ENCODE data around the gene SMIM44. TPM values are rescaled to one million over a fixed set of nuclear protein-coding genes. Genes with fewer than 3 reads are reported as not detected.

The SMIM44 gene
- total RNA-seq, 1 donor: not detected

GRCh38 chr19:3478409-3479176 lies 4.6 kb downstream of the SMIM44 start:
- peak in 2 of 3 donors; percentile 48 to 61 for DNase-seq (ENCODE audit: low read depth in 2 of 3, low spot score in 2 of 3)

- DNase-seq (ENCODE audit: low read depth in 2 of 3, low spot score in 2 of 3): no peak
Measured at GRCh38 chr19:3477951-3478350, 5.3 kb downstream of the SMIM44 start.

DNA sequence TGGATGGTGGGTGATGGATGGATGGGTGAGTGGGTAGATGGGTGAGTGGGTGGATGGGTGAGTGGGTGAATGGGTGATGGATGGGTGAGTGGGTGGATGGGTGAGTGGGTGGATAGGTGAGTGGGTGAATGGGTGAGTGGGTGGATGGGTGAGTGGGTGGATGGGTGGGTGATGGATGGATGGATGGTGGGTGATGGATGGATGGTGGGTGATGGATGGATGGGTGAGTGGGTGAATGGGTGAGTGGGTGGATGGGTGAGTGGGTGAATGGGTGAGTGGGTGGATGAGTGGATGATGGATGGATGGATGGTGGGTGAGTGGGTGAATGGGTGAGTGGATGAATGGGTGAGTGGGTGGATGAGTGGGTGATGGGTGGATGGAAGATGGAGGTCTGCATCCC lies 5.7 kb downstream of the SMIM44 start:
- no peak for DNase-seq (ENCODE audit: low read depth in 2 of 3, low spot score in 2 of 3)

DNA sequence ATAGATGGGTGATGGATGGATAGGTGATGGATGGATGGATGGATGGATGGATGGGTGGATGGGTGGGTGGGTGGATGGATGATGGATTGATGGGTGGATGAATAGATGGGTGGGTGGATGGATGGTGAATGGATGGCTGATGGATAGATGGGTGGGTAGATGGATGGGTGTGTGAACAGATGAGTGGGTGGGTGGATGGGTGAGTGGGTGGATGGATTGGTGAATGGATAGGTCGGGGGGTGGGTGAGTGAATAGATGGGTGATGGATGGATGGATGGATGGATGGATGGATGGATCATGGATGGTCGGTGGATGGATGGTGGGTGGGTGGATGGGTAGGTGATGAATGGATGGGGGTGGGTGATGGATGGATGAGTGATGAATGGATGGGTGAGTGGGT lies 6.4 kb downstream of the SMIM44 start:
- DNase-seq (ENCODE audit: low read depth in 2 of 3, low spot score in 2 of 3): no peak

DNA sequence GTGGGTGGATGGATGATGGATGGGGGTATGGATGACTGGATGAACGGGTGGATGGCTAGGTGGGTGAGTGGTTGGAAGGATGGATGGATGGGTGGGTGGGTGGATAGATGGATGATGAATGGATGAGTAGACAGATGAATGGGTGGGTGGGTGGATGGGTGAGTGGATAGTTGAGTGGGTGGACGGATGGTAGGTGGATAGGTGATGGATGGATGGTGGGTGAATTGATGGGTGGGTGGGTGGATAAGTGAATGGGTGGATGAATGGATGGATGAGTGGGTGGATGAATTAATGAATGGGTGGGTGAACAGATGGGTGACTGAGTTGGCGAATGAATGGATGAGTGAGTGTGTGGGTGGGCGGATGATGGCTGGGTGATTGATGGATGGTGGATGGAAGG lies 7.8 kb downstream of the SMIM44 start:
- DNase-seq (ENCODE audit: low read depth in 2 of 3, low spot score in 2 of 3): no peak

DNA sequence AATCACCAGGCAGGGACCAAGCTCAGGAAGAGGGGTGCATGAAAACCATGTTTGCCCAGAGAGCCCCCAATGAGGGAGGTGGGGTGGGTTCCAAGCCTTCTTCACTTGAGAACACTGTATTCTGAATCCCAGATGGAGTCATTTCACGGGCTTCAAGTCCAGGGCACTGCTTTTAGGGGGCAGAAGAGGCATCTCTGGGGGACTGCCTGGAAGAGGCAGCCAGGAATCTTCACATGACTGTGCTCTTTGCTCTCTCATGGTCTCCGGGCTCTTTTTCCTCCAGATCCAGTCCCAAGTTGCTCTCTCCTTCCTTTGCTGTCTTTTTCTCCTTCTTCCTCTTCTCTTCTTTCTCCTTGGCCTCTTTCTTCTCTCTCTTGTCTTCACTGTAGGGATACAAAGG lies 8.6 kb downstream of the SMIM44 start:
- no peak for DNase-seq (ENCODE audit: low read depth in 2 of 3, low spot score in 2 of 3)

DNA sequence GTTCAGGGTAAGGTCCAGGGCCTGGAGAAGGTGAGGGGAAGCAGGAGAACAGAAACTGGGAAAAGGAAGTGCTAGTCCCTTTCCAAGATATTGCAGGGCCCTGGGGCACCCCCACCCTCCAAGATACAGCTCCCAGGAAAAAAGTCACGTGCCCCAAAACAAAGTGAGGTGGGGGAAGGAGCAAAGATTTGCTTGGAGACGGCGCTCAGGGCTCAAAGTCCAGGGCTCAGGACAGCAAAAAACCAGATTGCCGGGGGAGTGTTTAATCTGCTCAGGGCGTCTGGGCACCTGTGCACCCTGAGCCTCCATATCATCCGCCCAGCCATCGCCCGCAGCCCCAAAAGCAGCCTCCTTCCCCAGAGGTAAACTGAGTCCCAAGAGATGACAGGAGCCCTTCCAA lies 9.2 kb downstream of the SMIM44 start:
- DNase-seq (ENCODE audit: low read depth in 2 of 3, low spot score in 2 of 3): no peak

DNA sequence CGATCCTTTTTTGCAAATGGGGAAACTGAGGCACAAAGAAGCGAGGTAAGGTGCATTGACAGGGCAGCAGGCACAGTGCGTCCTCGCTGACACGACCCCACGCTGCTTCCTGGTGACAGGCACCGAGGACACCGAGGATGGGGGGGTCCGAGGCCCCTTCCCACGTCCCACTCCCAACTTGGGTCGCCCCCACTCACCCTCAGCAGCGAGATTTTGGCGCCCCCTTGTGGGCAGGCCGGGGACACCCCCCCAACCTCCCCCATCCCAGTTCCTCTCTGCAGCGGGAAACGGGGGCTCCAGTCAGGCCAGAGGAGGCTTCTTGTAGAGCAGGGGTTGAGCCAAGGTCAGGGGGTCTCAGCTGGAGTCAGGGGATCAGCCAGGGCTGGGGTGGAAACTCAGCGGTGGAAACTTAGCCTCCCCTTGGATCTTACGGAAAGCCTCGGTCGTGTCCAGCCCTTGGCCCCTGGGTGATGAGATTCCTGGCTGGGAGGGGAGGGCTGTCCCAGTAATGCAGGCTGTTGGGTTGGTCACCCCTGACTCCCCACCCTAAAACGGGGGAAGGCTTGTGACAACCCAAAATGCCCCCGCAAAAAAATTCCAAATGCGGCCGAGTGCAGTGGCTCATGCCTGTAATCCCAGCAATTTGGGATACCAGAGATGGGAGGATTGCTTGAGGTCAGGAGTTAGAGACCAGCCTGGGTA lies 11.1 kb downstream of the SMIM44 start:
- peak in 1 of 3 donors; percentile 43 for DNase-seq (ENCODE audit: low read depth in 2 of 3, low spot score in 2 of 3)

- no peak for DNase-seq (ENCODE audit: low read depth in 2 of 3, low spot score in 2 of 3)
Measured at GRCh38 chr19:3470500-3471128, 12.6 kb downstream of the SMIM44 start.

DNA sequence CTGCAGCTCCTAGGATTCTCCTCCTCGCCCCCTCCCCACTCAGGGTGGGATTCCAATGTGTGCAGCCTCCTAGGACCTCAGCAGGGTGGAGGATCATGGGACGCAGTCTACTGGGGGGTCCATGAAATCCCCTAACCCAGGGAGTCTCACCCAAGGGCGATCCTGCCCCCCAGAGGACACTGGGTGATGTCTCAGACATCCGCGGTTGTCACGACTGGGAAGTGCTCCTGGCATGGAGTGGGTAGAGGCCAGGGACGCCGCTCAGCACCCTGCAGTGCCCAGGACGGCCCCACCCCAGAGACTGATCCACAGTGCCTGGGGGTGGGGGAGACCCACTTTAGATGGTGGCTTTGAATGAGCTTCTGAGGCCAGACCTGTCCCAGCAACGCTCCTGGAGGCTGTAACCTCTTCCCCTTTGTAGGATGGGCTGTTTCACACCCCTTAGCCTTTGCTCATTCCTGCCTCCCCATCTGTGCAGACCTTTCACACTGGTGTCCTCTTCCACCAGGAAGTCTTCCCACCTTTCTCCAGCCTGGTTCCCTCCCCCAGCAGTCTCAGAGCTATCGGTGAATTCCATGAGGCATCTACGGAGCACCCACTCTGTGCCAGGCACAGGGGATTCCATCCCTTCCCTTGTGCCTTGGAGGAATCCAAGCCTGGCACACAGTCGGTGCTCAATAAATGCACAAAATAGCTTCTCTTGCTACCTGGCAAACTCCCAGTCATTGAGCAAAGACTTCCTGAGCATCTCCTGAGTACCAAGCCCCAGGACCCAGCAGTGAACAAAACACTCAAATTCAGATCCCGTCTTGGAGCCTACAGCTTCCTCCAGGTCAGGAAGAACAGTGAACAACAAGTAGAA lies 13.4 kb downstream of the SMIM44 start:
- DNase-seq (ENCODE audit: low read depth in 2 of 3, low spot score in 2 of 3): no peak

DNA sequence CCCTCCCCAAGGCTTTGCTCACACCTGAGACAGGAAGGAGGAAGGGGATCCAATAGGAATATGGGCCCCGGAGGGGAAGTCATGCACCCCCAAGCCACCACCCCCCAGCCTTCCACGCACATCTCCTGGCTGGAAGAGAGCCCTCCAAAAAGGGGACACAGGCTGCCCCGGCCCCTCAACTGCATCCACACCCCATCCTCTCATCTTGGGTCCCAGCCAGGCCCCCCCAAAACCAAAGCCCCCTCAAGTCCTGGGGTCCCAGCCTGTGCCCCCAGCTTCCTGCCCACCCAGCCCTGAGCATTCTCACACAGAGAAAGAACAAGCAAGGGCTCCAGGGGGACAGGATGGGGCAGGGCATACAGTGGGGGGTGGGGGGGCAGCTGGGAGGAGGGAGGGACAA lies 15.0 kb downstream of the SMIM44 start:
- DNase-seq (ENCODE audit: low read depth in 2 of 3, low spot score in 2 of 3): no peak

DNA sequence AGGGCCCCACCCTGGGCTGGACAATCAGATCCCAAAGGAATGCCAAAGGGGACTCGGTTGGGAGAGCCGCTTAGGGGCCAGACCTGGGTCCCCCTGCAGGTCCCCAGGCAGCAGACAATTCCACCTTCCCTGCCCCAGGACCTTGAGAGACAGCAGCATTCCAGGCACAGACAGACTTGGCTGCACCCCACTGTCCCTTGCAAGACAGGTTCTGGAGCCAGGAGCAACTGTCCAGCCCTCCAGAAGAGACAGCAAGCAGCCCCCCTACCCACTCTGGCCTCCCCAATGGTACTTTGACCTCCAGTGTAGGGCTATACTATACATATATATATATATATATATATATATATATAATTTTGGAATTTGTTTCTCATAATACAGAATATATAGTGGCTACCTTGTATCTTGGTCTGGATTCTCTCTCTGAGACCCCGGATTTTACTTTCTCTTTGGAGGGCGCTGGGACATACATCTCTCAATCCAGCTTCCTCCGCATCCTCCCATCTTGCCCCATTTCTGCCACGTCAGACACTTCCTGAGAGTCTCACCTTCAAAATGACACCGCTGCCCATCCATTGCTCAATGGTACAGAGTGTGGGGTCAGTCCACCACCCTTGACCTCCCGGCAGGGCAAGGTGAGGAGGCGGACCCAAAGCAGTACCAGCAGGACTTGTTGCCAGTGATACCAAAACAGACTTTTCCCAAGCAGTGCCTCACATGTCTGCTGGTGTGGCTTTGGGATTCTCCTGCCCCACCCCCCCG lies 15.6 kb downstream of the SMIM44 start:
- DNase-seq (ENCODE audit: low read depth in 2 of 3, low spot score in 2 of 3): peak in 1 of 3 donors; percentile 40

- DNase-seq (ENCODE audit: low read depth in 2 of 3, low spot score in 2 of 3): no peak
Measured at GRCh38 chr19:3466635-3467034, 16.6 kb downstream of the SMIM44 start.

GRCh38 chr19:3465552-3465951 lies 17.7 kb downstream of the SMIM44 start:
- no peak for DNase-seq (ENCODE audit: low read depth in 2 of 3, low spot score in 2 of 3)

DNA sequence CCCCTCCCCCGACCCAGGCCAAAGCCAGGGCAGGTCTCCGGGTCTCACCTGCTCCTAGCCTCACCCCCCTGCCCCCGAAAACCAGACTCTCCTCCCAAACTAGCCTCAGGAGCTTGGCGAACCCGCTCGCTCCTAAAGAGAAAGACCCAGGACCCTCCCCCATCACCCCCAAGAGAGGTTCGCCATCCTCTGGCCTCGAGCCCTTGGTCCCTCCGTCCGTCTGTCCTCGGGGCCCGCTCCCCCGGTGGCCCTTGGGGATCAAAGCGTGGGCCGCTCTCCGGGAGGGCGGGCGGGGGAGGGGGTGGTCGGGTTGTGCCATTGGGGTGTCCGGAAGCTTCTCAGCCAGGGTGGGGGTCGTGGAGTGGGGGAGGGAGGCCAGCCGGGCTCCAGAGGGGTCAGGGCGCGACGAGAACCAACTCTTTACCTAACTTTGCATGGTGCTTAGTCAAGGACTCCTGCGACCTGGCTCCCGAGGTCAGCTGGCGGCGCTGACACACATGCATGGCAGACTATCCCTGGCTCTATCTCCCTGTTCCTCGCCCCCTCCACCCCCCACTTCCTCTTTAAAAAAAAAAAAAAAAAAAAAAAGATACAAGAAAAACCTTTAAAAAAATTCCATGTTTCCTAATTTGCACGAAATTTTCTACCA lies 18.5 kb downstream of the SMIM44 start:
- no peak for DNase-seq (ENCODE audit: low read depth in 2 of 3, low spot score in 2 of 3)

- no peak for DNase-seq (ENCODE audit: low read depth in 2 of 3, low spot score in 2 of 3)
Measured at GRCh38 chr19:3463714-3464586, 19.3 kb downstream of the SMIM44 start.

DNA sequence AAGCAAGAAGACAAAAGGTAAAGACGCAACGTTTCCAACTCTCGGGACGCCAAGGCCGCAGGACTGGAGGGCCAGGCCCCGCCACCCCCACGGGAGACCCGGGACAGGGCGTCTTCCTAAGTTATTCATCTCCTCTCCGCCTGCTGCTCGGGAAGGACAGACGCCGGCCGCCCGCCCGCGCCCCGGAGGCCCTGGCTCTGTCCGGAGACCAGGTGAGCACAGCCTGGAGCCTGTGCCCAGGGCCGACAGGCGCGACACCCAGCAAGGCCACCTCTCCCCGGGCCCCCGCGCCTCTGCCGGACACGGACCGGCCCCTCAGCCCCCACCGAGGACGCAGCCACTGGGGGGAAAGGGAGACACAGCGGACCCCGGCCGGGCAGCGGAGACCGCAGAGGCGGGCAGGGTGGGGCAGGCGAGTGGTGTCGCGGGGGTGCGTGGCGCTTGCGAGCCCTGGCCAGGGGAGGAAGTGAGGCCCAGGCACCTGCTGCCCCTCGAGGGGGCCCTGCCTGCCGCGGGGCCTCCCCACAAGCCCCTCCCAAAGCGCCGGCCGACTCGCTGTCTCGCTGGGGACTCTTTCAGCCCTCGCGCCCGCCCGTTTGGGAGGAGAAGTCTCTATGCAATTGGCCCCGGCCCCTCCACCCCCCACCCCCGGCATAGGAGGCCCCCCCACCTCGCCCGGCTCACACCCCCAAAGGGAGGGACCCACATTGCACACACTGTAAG lies 20.1 kb downstream of the SMIM44 start:
- no peak for DNase-seq (ENCODE audit: low read depth in 2 of 3, low spot score in 2 of 3)

DNA sequence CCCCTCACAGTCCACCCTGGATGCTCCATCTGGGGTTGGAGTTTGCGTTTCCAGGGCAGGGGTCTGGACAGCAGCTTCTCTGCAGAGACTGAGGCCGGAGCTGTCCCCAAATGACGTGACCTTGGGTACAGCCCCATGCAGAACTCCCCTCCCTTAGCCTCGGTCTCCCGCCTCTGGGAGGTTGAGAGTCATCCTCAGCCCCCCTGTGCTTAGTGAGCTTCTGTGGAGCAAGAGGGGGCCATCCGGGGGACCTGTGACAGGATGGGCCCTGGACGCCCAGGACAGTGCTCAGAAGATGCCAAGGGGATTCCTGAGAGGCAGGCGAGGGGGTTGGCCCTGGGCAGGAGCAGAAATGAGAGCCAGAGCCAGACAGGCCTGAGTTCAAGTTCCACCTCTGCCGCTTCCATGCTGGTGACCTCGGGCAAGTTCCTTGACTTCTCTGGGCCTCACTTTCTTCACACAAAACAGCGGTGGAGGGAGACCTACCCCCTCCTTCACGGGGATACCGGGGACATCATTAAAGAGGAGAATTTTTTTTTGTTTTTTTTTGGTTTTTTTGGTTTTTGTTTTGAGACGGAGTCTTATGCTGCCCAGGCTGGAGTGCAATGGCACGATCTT lies 23.2 kb downstream of the SMIM44 start:
- no peak for DNase-seq (ENCODE audit: low read depth in 2 of 3, low spot score in 2 of 3)
